Measurements from ENCODE around the gene PLEKHA8. TPM values are rescaled to one million over a fixed set of nuclear protein-coding genes. Genes with fewer than 3 reads are reported as not detected.

The PLEKHA8 gene
- total and polyA plus RNA-seq, 2 of the 8 experiments (the other 6 are each of a cell fraction or from before 2014, with no cell fraction given), result 10.7 to 44.0 TPM

- H2BK20ac ChIP-seq (ENCODE audit: low read length), result no peak overlapping the region
- no peak overlapping the region for H2BK12ac ChIP-seq (ENCODE audit: low read depth, low read length)
- no peak overlapping the region for H3K56ac ChIP-seq (replicated peaks; ENCODE audit: insufficient read length, low read depth, low read length)
- H3K79me2 ChIP-seq (ENCODE audit: control insufficient read depth in 1 of 2, insufficient read depth in 2 of 2, low read length in 2 of 2), result no peaks in the 10 kb centered on the region
- no peak overlapping the region for H4K5ac ChIP-seq (ENCODE audit: insufficient read length, low read depth, low read length)
- no peak overlapping the region for H3K4ac ChIP-seq (replicated peaks; ENCODE audit: insufficient read length, low read depth, low read length)
- no peak overlapping the region for H2BK15ac ChIP-seq (ENCODE audit: low read length)
- no peaks in the 10 kb centered on the region for H3K23me2 ChIP-seq (ENCODE audit: low read depth, low read length)
- H2AK5ac ChIP-seq (ENCODE audit: low read depth, low read length), result no peak overlapping the region
- CTCF ChIA-PET (ENCODE audit: partially characterized antibody), result interaction anchor here (0.6 to 1.9 kb wide), 6 partner anchors 9 to 187 kb away, joined by 3 to 9 read pairs (median 4); no protein-coding TSS in a partner anchor
- POLR2A ChIA-PET (ENCODE audit: partially characterized antibody), result no interaction called here
- no peaks in the 10 kb centered on the region for H3K27me3 ChIP-seq (replicated peaks in 1 of 4; ENCODE audit: control insufficient read depth in 3 of 4, extremely low read depth in 1 of 4, insufficient read depth in 3 of 4, low read length in 3 of 4)
- no peak overlapping the region for H3K4me2 ChIP-seq (ENCODE audit: insufficient read depth in 1 of 2, low read depth in 2 of 2, low read length in 2 of 2)
- FAIRE-seq (no peak), DNase-seq (ENCODE audit: low read depth in 1 of 2, low spot score in 2 of 2) (no peak)
- no peak overlapping the region for H2BK120ac ChIP-seq (replicated peaks; ENCODE audit: low read depth, low read length)
- no peak overlapping the region for H3K27ac ChIP-seq (ENCODE audit: low read depth, low read length)
- H3K18ac ChIP-seq (ENCODE audit: extremely low read depth, low read length), result no peak overlapping the region
- no peaks in the 10 kb centered on the region for H3K79me1 ChIP-seq (ENCODE audit: low read depth, low read length)
- no peak overlapping the region for H2BK5ac ChIP-seq (ENCODE audit: low read depth, low read length)
- H4K20me1 ChIP-seq (replicated peaks in 1 of 2; ENCODE audit: control insufficient read depth in 1 of 2, insufficient read depth in 2 of 2, low read length in 2 of 2), result peaks cover 2% of the 10 kb centered on the region in 2 experiments
- H3K4me3 ChIP-seq (ENCODE audit: extremely low read depth in 1 of 4, insufficient read depth in 2 of 4, low read depth in 3 of 4, low read length in 4 of 4), result no peak overlapping the region
- peaks cover 0 to 11% (median under 1%) of the 10 kb centered on the region in 4 experiments; a peak in 1 of 8 replicates for H3K36me3 ChIP-seq (ENCODE audit: control insufficient read depth in 2 of 4, insufficient read depth in 4 of 4, low read length in 3 of 4)
- WGBS, 2 experiments (ENCODE audit: extremely low coverage in 1 of 2, insufficient coverage in 1 of 2, insufficient read length in 1 of 2, insufficient replicate concordance in 2 of 2, low coverage in 1 of 2, low lambda C conversion rate in 2 of 2, missing lambda C conversion rate in 1 of 2), result 62% methylated on average over 1 of the region's 1 CpG; no CpG with 5 or more reads in 1 of the 2 experiments
- no peak overlapping the region for H4K91ac ChIP-seq (replicated peaks; ENCODE audit: insufficient read length, low read length)
- no peak overlapping the region for H3K23ac ChIP-seq (ENCODE audit: insufficient read length)
- H2AFZ ChIP-seq (ENCODE audit: low read length), result no peak overlapping the region
- no peak overlapping the region for H3K14ac ChIP-seq (ENCODE audit: insufficient read length)
- H3K9me3 ChIP-seq (ENCODE audit: insufficient read depth in 2 of 2, low read depth in 1 of 2, low read length in 1 of 2), result no peaks in the 10 kb centered on the region
- no peak overlapping the region for H3K9ac ChIP-seq (replicated peaks in 1 of 4; ENCODE audit: extremely low read depth in 1 of 4, low read depth in 3 of 4, low read length in 3 of 4)
- no peaks in the 10 kb centered on the region for H3K4me1 ChIP-seq (replicated peaks in 1 of 4; ENCODE audit: control insufficient read depth in 3 of 4, insufficient read depth in 4 of 4, low read length in 3 of 4)
- no peak overlapping the region for H4K8ac ChIP-seq (ENCODE audit: extremely low read depth, insufficient read depth, low read length)
- TF ChIP-seq EZH2 (IDR thresholded peaks at IDR 0.05; ENCODE audit: low read depth, low read length, severe bottlenecking) (no peak), KDM4A (IDR thresholded peaks at IDR 0.05; ENCODE audit: low read depth, low read length, severe bottlenecking) (no peak), POLR2AphosphoS5 (IDR thresholded peaks at IDR 0.05; ENCODE audit: low read depth, low read length) (no peak), CREB1 (IDR thresholded peaks at IDR 0.05) (no peak)
- TF ChIP-seq, protein P1, sequence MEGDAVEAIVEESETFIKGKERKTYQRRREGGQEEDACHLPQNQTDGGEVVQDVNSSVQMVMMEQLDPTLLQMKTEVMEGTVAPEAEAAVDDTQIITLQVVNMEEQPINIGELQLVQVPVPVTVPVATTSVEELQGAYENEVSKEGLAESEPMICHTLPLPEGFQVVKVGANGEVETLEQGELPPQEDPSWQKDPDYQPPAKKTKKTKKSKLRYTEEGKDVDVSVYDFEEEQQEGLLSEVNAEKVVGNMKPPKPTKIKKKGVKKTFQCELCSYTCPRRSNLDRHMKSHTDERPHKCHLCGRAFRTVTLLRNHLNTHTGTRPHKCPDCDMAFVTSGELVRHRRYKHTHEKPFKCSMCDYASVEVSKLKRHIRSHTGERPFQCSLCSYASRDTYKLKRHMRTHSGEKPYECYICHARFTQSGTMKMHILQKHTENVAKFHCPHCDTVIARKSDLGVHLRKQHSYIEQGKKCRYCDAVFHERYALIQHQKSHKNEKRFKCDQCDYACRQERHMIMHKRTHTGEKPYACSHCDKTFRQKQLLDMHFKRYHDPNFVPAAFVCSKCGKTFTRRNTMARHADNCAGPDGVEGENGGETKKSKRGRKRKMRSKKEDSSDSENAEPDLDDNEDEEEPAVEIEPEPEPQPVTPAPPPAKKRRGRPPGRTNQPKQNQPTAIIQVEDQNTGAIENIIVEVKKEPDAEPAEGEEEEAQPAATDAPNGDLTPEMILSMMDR (IDR thresholded peaks at IDR 0.05; ENCODE audit: control extremely low read depth in 1 of 3, insufficient read depth in 1 of 3, low read depth in 1 of 3, low read length in 3 of 3), result no peak
These were observed 41.8 kb downstream of the PLEKHA8 start for GRCh38 chr7:30070052-30070451.
